ENCODE measurements around the gene GPBP1L1. TPM values are rescaled to one million over a fixed set of nuclear protein-coding genes. Genes with fewer than 3 reads are reported as not detected.

GPBP1L1 gene
- total RNA-seq, 1 donor from 2014 or later, result 85.5 TPM

- Mint-ChIP-seq H3K27me3 (ENCODE audit: low read depth) (no peaks in the 10 kb centered on the region), H3K4me3 (ENCODE audit: unreplicated experiment) (no peak overlapping the region)
Measured at GRCh38 chr1:45615885-45616284, 70.4 kb downstream of the GPBP1L1 start.

DNA sequence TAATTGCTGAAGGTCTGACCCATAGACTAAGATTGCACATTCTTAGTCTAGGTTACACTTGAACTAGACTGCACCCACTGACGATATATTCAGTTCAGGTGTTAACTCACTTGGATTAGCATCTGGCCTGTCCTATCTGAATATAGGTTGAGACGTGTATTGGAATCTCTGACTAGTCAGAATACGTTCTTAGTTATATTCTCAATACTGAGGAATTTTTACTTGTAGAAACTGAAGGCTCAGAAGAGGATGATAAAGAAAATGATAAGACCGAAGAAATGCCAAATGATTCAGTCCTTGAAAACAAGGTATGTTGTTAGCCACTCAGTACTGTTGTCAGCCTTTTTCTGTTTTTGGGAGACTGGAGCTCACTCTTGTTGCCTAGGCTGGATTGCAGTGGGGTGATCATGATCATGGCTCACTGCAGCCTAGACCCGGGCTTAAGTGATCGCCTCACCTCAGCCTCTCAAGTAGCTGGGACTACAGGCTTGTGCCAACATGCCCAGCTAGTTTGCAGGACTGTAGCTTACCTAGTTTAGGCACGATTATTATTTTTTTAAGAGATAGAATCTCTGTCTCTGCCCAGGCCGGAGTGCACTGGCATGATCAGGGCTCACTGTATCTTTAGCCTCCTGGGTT, 73.3 kb downstream of the GPBP1L1 start:
- no peak overlapping the region for H3K4me3 Mint-ChIP-seq (ENCODE audit: unreplicated experiment)
- TF ChIP-seq CTCF (IDR thresholded peaks at IDR 0.05), result no peak
- H3K9me3 Mint-ChIP-seq (ENCODE audit: low read depth), result no peaks in the 10 kb centered on the region
- H3K27ac Mint-ChIP-seq (ENCODE audit: unreplicated experiment), result no peak overlapping the region
- H3K27me3 Mint-ChIP-seq (ENCODE audit: low read depth), result no peaks in the 10 kb centered on the region
- H3K36me3 Mint-ChIP-seq (ENCODE audit: low read depth), result peaks cover 25% of the 10 kb centered on the region
- DNase-seq (ENCODE audit: low spot score), result no peak
- H3K4me1 Mint-ChIP-seq (ENCODE audit: low read depth), result peaks cover 5% of the 10 kb centered on the region

More at GRCh38 chr1:45615885-45616284, 70.4 kb downstream of the GPBP1L1 start:
- no peak for TF ChIP-seq CTCF (IDR thresholded peaks at IDR 0.05)
- no peaks in the 10 kb centered on the region for H3K9me3 Mint-ChIP-seq (ENCODE audit: low read depth)
- H3K36me3 Mint-ChIP-seq (ENCODE audit: low read depth), result peaks cover 17% of the 10 kb centered on the region
- no peak overlapping the region for H3K27ac Mint-ChIP-seq (ENCODE audit: unreplicated experiment)
- no peak for DNase-seq (ENCODE audit: low spot score)
- H3K4me1 Mint-ChIP-seq (ENCODE audit: low read depth), result no peaks in the 10 kb centered on the region

DNA sequence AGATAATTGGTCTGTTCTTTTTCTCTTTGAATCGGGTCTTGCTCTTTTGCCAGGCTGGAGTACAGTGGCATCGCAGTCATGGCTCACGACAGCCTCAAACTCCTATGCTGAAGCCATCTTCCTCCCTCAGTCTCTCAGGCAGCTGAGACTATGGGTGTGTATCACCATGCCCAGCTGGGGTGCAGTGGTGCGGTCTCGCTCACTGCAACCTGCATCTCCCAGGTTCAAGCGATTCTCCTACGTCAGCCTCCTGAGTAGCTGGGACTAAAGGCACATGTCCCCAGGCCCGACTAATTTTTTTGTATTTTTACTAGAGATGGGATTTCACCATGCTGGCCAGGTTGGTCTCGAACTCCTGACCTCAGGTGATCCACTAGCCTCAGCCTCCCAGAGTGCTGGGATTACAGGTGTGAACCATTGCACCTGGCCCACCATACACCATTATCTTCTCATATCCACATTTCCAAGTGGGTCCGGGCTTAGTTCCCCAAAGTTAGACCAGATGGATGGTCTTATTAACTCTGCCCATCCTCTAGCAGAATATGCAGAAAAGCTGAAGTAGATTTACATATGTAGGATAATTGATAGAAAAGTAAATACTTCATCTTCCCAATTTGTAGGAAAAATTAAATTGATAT, 75.6 kb downstream of the GPBP1L1 start:
- Mint-ChIP-seq H3K27ac (ENCODE audit: unreplicated experiment) (no peak overlapping the region), H3K4me3 (ENCODE audit: unreplicated experiment) (no peak overlapping the region), H3K4me1 (ENCODE audit: low read depth) (peaks cover 6% of the 10 kb centered on the region), H3K36me3 (ENCODE audit: low read depth) (peaks cover 26% of the 10 kb centered on the region), H3K27me3 (ENCODE audit: low read depth) (no peaks in the 10 kb centered on the region), H3K9me3 (ENCODE audit: low read depth) (no peaks in the 10 kb centered on the region)
- no peak for DNase-seq (ENCODE audit: low spot score)
- no peak for TF ChIP-seq CTCF (IDR thresholded peaks at IDR 0.05)

DNA sequence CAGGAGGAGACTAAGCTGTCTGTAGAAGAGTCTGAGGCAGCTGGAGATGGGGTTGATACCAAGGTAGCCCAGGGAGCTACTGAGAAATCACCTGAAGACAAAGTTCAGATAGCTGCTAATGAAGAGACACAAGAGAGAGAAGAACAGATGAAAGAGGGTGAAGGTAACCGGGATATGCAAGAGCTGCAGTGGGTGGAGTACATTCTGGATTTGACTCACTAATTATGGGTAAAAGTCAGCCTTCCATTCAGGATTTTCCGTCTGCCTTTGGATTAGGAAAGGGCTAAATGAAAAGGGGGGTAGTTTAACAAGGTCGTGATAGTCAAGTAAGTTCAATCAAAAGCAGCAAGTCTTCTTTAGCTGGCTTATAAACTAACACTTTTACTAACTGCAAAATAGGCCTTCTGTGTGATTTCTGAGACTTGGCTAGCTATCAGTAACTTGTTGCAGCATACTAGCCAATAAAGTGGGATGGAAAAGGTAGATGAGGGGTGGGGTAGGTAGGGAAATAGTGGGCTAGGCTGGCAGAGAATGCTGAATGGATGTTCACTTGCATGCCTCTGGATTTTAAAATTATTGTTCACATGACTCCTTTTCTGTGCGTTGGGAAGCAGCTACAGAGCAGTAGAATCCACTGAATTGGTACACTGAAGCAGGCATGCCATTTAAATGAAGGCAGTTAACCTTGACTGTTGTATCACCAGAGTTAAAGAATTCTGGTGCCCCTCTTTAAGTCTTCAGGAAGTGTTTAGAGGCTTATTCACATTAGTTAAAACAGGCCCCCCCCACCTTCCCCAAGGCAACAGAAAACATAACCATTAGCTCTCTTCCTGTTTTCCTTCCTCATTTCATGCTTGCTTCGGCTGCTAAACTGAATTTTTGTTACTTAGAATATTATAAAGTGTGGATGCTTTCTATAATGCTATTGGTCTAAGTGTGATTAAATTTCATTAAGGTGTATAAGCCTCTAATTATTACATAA, 77.9 kb downstream of the GPBP1L1 start:
- no peak for TF ChIP-seq CTCF (IDR thresholded peaks at IDR 0.05)
- H3K4me3 Mint-ChIP-seq (ENCODE audit: unreplicated experiment), result no peak overlapping the region
- peaks cover 20% of the 10 kb centered on the region for H3K36me3 Mint-ChIP-seq (ENCODE audit: low read depth)
- H3K9me3 Mint-ChIP-seq (ENCODE audit: low read depth), result no peaks in the 10 kb centered on the region
- DNase-seq (ENCODE audit: low spot score), result no peak
- peaks cover 6% of the 10 kb centered on the region for H3K4me1 Mint-ChIP-seq (ENCODE audit: low read depth)
- H3K27ac Mint-ChIP-seq (ENCODE audit: unreplicated experiment), result peak overlapping the region; percentile 2
- H3K27me3 Mint-ChIP-seq (ENCODE audit: low read depth), result no peaks in the 10 kb centered on the region
